GM23248 (cell line): ENCODE results near the gene NRN1L.

Experiments
- EZH2 ChIP-seq: fragments of 200-600 bp; sonication (generic); IDR thresholded peaks from 2 replicates; pipeline ENCODE4 v1.6.1; 2018; ENCODE audit warnings: antibody characterized with exemption, mild to moderate bottlenecking; ENCODE audit not compliant: insufficient read depth, poor library complexity, severe bottlenecking
- EZH2phosphoT487 ChIP-seq: fragments of 200-600 bp; sonication (generic); IDR thresholded peaks from 2 replicates; pipeline ENCODE4 v1.6.1; 2018; ENCODE audit warnings: antibody characterized with exemption, moderate library complexity, mild to moderate bottlenecking, low read depth; ENCODE audit not compliant: insufficient read depth

DNA sequence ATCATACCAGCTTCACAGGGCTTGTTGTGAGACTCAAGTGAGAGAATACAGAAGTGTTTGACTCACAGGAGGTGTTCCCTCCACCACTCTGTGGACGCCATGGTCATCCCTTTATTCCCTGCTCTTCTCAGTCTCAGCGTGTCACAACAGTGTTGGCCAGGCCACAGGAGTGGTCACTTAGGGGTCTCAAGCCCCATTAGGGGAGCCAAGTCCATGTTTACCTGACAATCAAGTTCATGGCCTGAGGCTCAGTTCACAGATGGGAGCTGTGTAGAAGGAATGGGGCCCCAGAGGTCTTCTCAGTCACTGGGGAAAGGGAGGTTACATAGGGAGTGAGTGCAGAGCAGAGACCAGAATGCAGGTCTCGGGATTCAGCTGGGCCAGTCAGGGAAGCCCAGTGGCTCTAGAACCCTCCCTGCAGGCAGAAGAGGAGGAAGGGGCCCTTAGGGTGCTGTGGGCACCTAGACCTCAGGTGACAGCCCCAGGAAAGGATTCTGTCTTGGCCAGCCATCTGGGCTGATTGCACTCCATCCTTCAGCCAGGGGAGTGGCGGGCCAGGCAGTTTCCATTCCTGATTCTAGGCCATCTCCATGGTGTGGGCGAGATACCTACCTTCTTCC, 27.6 kb upstream of the NRN1L start:
- no peak for TF ChIP-seq EZH2
- TF ChIP-seq EZH2phosphoT487: no peak
